Measurements from ENCODE around the gene SMARCA4.

SMARCA4 gene

GRCh38 chr19:11017275-11018035 lies 56.6 kb downstream of the SMARCA4 start:
- DNase-seq: no peak

- DNase-seq: no peak
Observed at GRCh38 chr19:11018179-11018578, 57.3 kb downstream of the SMARCA4 start.

- DNase-seq: no peak
Observed at GRCh38 chr19:11018763-11019162, 57.9 kb downstream of the SMARCA4 start.

GRCh38 chr19:11019262-11019661 lies 58.4 kb downstream of the SMARCA4 start:
- no peak for DNase-seq

GRCh38 chr19:11019824-11020223 lies 59.0 kb downstream of the SMARCA4 start:
- no peak for DNase-seq

GRCh38 chr19:11020423-11020822 lies 59.6 kb downstream of the SMARCA4 start:
- no peak for DNase-seq

- no peak for DNase-seq
Observed at GRCh38 chr19:11020982-11021759, 60.3 kb downstream of the SMARCA4 start.

GRCh38 chr19:11021760-11022144 lies 60.9 kb downstream of the SMARCA4 start:
- no peak for DNase-seq

- no peak for DNase-seq
Observed at GRCh38 chr19:11023016-11023415, 62.2 kb downstream of the SMARCA4 start.

- no peak for DNase-seq
Observed at GRCh38 chr19:11023710-11024109, 62.9 kb downstream of the SMARCA4 start.

- no peak for DNase-seq
Observed at GRCh38 chr19:11024259-11024658, 63.4 kb downstream of the SMARCA4 start.

- no peak for DNase-seq
Observed at GRCh38 chr19:11025006-11025405, 64.2 kb downstream of the SMARCA4 start.

- no peak for DNase-seq
Observed at GRCh38 chr19:11025445-11025844, 64.6 kb downstream of the SMARCA4 start.

- DNase-seq: no peak
Observed at GRCh38 chr19:11025997-11026396, 65.2 kb downstream of the SMARCA4 start.

- no peak for DNase-seq
Observed at GRCh38 chr19:11027381-11027780, 66.6 kb downstream of the SMARCA4 start.

- no peak for DNase-seq
Observed at GRCh38 chr19:11028146-11028545, 67.3 kb downstream of the SMARCA4 start.

- no peak for DNase-seq
Observed at GRCh38 chr19:11031421-11032070, 70.7 kb downstream of the SMARCA4 start.

GRCh38 chr19:11033251-11033650 lies 72.4 kb downstream of the SMARCA4 start:
- DNase-seq: no peak

GRCh38 chr19:11033763-11034162 lies 72.9 kb downstream of the SMARCA4 start:
- DNase-seq: no peak

GRCh38 chr19:11034449-11035213 lies 73.8 kb downstream of the SMARCA4 start:
- no peak for DNase-seq

- DNase-seq: peak; percentile 88
Observed at GRCh38 chr19:11035441-11036377, 74.9 kb downstream of the SMARCA4 start.

- DNase-seq: no peak
Observed at GRCh38 chr19:11038511-11038910, 77.7 kb downstream of the SMARCA4 start.

All from CD4-positive, alpha-beta T cell treated with Interleukin-17A for 1 hour (primary cell).